ENCODE measurements around the gene GPRIN1.

DNA sequence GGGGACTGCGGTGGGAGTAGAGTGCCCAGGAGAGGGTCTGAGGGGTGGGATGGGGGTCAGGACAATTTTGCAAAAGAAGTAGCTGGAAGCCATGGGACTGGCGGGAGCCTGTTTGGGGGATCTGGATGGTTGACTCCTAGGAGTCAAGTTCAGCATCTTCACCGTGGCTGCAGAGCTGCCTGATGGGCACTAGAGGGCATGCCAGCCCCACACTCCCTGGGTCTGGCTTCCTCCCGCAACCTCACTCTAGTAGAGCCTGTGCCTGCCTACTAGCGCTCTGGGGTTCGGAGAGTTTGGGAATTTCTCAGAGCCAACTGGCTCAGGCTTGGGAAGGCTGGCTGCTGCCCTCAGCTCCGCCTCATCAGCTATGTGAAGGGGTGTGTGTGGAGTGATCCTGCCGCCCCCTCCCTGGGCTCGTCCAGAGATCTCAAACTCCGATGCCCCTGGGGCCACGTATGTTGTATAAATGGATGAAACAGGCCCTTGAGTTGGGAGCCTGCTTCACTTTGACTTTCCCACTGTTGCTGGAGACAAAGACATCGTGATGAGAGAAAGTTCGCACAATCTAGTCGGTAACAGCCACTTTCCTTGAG, 48.1 kb upstream of the GPRIN1 start:
- TF ChIP-seq, protein P1, sequence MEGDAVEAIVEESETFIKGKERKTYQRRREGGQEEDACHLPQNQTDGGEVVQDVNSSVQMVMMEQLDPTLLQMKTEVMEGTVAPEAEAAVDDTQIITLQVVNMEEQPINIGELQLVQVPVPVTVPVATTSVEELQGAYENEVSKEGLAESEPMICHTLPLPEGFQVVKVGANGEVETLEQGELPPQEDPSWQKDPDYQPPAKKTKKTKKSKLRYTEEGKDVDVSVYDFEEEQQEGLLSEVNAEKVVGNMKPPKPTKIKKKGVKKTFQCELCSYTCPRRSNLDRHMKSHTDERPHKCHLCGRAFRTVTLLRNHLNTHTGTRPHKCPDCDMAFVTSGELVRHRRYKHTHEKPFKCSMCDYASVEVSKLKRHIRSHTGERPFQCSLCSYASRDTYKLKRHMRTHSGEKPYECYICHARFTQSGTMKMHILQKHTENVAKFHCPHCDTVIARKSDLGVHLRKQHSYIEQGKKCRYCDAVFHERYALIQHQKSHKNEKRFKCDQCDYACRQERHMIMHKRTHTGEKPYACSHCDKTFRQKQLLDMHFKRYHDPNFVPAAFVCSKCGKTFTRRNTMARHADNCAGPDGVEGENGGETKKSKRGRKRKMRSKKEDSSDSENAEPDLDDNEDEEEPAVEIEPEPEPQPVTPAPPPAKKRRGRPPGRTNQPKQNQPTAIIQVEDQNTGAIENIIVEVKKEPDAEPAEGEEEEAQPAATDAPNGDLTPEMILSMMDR (IDR thresholded peaks at IDR 0.05), result peak; percentile 36 to 83 (median 74)
- TF ChIP-seq POLR2A (IDR thresholded peaks at IDR 0.05), result no peak

All from Peyer's patch (tissue), 4 donors.